ENCODE results near the gene BCAT1. TPM values are rescaled to one million over a fixed set of nuclear protein-coding genes. Genes with fewer than 3 reads are reported as not detected.

BCAT1 gene
- total and polyA plus RNA-seq, 2 of the 8 experiments (the other 6 are each of a cell fraction or from before 2014, with no cell fraction given) = 19.7 to 263 TPM

- TF ChIP-seq CHD7 (IDR thresholded peaks at IDR 0.05; ENCODE audit: insufficient replicate concordance, low read length) (no peak), HDAC6 (IDR thresholded peaks at IDR 0.05; ENCODE audit: low read depth, low read length) (no peak), POLR2AphosphoS5 (IDR thresholded peaks at IDR 0.05; ENCODE audit: low read depth, low read length) (no peak), TAF1 (IDR thresholded peaks at IDR 0.05; ENCODE audit: low read depth, low read length) (no peak), SIX5 (IDR thresholded peaks at IDR 0.05; ENCODE audit: low read depth, low read length) (no peak), SRF (IDR thresholded peaks at IDR 0.05; ENCODE audit: low read depth, low read length) (no peak), JUND (IDR thresholded peaks at IDR 0.05; ENCODE audit: low read length) (no peak), CEBPB (IDR thresholded peaks at IDR 0.05; ENCODE audit: low read depth, low read length) (no peak), BRCA1 (IDR thresholded peaks at IDR 0.05; ENCODE audit: low read depth, low read length) (no peak)
- TF ChIP-seq, protein P1, sequence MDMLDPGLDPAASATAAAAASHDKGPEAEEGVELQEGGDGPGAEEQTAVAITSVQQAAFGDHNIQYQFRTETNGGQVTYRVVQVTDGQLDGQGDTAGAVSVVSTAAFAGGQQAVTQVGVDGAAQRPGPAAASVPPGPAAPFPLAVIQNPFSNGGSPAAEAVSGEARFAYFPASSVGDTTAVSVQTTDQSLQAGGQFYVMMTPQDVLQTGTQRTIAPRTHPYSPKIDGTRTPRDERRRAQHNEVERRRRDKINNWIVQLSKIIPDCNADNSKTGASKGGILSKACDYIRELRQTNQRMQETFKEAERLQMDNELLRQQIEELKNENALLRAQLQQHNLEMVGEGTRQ (IDR thresholded peaks at IDR 0.05; ENCODE audit: low read length) = no peak
Measured at GRCh38 chr12:24993793-24994192, 44.9 kb upstream of the BCAT1 start (continued).

Data from H1 (cell line).